ENCODE measurements around the gene GBA2. TPM values are rescaled to one million over a fixed set of nuclear protein-coding genes. Genes with fewer than 3 reads are reported as not detected.

GBA2 gene
- polyA plus RNA-seq, 3 donors = 18.1 to 130 (median 26.4) TPM

GRCh38 chr9:35754264-35754663, 5.2 kb upstream of the GBA2 start, which contains the start of gene MSMP:
MSMP (minus strand) TSS chr9:35754276; CDS start chr9:35754129, 147 bp downstream.
- intact Hi-C loops (cut with micrococcal nuclease) = no loop called here
- Histone ChIP-seq H3K27ac (ENCODE audit: low read depth in 1 of 2, low read length in 2 of 2) (no peak within 1 kb of the TSS), H3K4me2 (replicated peaks; ENCODE audit: extremely low read depth, low read length, poor library complexity, severe bottlenecking) (no peak within 1 kb of the TSS), H2AFZ (ENCODE audit: insufficient read depth, low read depth, low read length, poor library complexity, severe bottlenecking) (no peak within 1 kb of the TSS), H3K4me1 (ENCODE audit: control insufficient read depth in 1 of 2, insufficient read depth in 2 of 2, low read length in 2 of 2) (peaks cover 34 to 42% of the 10 kb centered on the region in 2 donors), H3K9me3 (replicated peaks in 1 of 2; ENCODE audit: control insufficient read depth in 1 of 2, insufficient read depth in 1 of 2, low read length in 2 of 2) (no peaks in the 10 kb centered on the region), H4K20me1 (ENCODE audit: insufficient read depth, low read length) (no peaks in the 10 kb centered on the region), H3K4me3 (replicated peaks in 1 of 3; ENCODE audit: low read depth in 2 of 3, low read length in 3 of 3) (no peak within 1 kb of the TSS), H3K9ac (ENCODE audit: insufficient read depth, low read length, poor library complexity, severe bottlenecking) (no peak within 1 kb of the TSS), H3K36me3 (replicated peaks in 1 of 2; ENCODE audit: control insufficient read depth in 1 of 2, insufficient read depth in 2 of 2, low read length in 2 of 2) (peaks cover 36 to 48% of the 10 kb centered on the region in 2 donors), H3K27me3 (ENCODE audit: control insufficient read depth in 2 of 2, insufficient read depth in 2 of 2, low read length in 2 of 2) (no peaks in the 10 kb centered on the region), H3K79me2 (ENCODE audit: insufficient read depth, low read length) (peaks cover 6% of the 10 kb centered on the region)
- H3K36me3 Mint-ChIP-seq = peaks cover 45 to 46% of the 10 kb centered on the region in 2 donors
- H3K9me3 Mint-ChIP-seq = peaks cover 0 to 3% (median 0%) of the 10 kb centered on the region in 7 donors
- no peak for TF ChIP-seq CTCF (IDR thresholded peaks at IDR 0.05)
- peaks cover 0 to 2% (median 1%) of the 10 kb centered on the region in 3 donors for H3K27me3 Mint-ChIP-seq (ENCODE audit: low read depth in 3 of 3)
- no peak within 1 kb of the TSS for H3K4me3 Mint-ChIP-seq
- WGBS (ENCODE audit: insufficient coverage) = 90% methylated on average over 2 of the region's 3 CpGs
- no peak within 1 kb of the TSS for H3K27ac Mint-ChIP-seq
- no peak for DNase-seq
- H3K4me1 Mint-ChIP-seq = peaks cover 38% of the 10 kb centered on the region

- no peak overlapping the region for H2AFZ ChIP-seq (ENCODE audit: insufficient read depth, low read depth, low read length, poor library complexity, severe bottlenecking)
- no peak for TF ChIP-seq CTCF (IDR thresholded peaks at IDR 0.05)
- H3K4me3 ChIP-seq (replicated peaks in 1 of 3; ENCODE audit: low read depth in 2 of 3, low read length in 3 of 3) = no peak overlapping the region
- H3K27me3 ChIP-seq (ENCODE audit: control insufficient read depth in 2 of 2, insufficient read depth in 2 of 2, low read length in 2 of 2) = no peaks in the 10 kb centered on the region
- H3K27ac Mint-ChIP-seq = no peak overlapping the region
- WGBS (ENCODE audit: insufficient coverage) = no CpG with 5 or more reads among the region's 5 CpGs
- H3K27ac ChIP-seq (ENCODE audit: low read depth in 1 of 2, low read length in 2 of 2) = no peak overlapping the region
- peaks cover 36 to 48% of the 10 kb centered on the region in 2 donors for H3K36me3 ChIP-seq (replicated peaks in 1 of 2; ENCODE audit: control insufficient read depth in 1 of 2, insufficient read depth in 2 of 2, low read length in 2 of 2)
- no peak overlapping the region for H3K4me2 ChIP-seq (replicated peaks; ENCODE audit: extremely low read depth, low read length, poor library complexity, severe bottlenecking)
- H3K9me3 Mint-ChIP-seq = peaks cover 0 to 3% (median 0%) of the 10 kb centered on the region in 7 donors
- peaks cover 14% of the 10 kb centered on the region for H3K79me2 ChIP-seq (ENCODE audit: insufficient read depth, low read length)
- no peak overlapping the region for H3K4me3 Mint-ChIP-seq
- no peak for DNase-seq
- peaks cover 31 to 38% of the 10 kb centered on the region in 2 donors for H3K4me1 ChIP-seq (ENCODE audit: control insufficient read depth in 1 of 2, insufficient read depth in 2 of 2, low read length in 2 of 2)
- H3K27me3 Mint-ChIP-seq (ENCODE audit: low read depth in 3 of 3) = peaks cover 0 to 2% (median 1%) of the 10 kb centered on the region in 3 donors
- H3K36me3 Mint-ChIP-seq = peaks cover 45 to 46% of the 10 kb centered on the region in 2 donors
- H3K9me3 ChIP-seq (replicated peaks in 1 of 2; ENCODE audit: control insufficient read depth in 1 of 2, insufficient read depth in 1 of 2, low read length in 2 of 2) = no peaks in the 10 kb centered on the region
- H4K20me1 ChIP-seq (ENCODE audit: insufficient read depth, low read length) = peaks cover under 1% of the 10 kb centered on the region
- H3K4me1 Mint-ChIP-seq = peaks cover 32% of the 10 kb centered on the region
- H3K9ac ChIP-seq (ENCODE audit: insufficient read depth, low read length, poor library complexity, severe bottlenecking) = no peak overlapping the region
- intact Hi-C loops (cut with micrococcal nuclease) = no loop called here
Measured at GRCh38 chr9:35753466-35753865, 4.4 kb upstream of the GBA2 start.

Measured in CD14-positive monocyte (primary cell).